Activated CD4-positive, alpha-beta T cell treated with anti-CD3 and anti-CD28 coated beads, Interleukin-2, amount 50 U/mL, for 1 hour (primary cell): ENCODE measurements around the gene EML6.
"Not testable (repeated sequence)": the region's sequence is repeated elsewhere in the genome, so short reads cannot be mapped to it uniquely, and the experiment has no call there.

Source experiments
- DNase-seq: peaks from one replicate; pipeline ENCODE4 v3.0.0-alpha.2; 2020

The EML6 gene

DNA sequence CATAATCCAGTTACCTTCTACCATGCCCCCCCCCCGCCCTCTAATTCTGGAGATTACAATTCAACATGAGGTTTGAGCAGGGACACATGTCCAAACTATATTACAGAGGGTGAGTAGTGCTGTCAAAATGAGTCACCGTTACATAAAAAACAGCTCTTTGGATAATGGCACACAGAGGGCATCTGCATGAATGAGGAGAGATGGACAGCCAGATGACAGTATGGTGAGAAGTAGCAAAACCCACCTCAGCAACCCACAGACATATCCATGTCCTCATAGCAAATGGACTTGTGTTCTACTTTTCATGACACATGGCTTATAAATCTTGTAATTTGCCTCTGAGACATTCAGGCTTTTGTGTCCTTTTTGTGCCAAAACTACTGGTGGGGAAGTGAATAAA, 132.0 kb downstream of the EML6 start:
- DNase-seq: no peak

GRCh38 chr2:54858021-54858681, 134.7 kb downstream of the EML6 start:
- DNase-seq: no peak

- DNase-seq: no peak
These were observed 136.0 kb downstream of the EML6 start for GRCh38 chr2:54859416-54859815.

GRCh38 chr2:54859997-54860701, 136.7 kb downstream of the EML6 start:
- no peak for DNase-seq

DNA sequence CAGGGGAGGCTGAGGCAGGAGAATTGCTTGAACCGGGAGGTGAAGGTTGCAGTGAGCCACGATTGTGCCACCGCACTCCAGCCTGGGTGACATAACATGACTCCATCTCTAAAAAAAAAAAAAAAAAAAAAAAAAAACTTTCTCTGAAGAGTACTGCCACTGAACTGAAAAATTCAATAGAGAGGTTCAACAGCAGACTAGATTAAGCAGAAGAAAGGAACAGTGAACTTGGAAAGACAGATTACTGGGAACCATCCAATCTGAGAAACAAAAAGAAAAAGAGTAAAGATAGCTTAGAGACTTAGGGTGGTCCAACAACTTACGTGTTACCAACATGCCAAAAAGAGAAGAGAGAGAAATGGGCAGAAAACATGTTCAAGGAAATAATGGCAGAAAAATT, 138.8 kb downstream of the EML6 start:
- DNase-seq: no peak

DNA sequence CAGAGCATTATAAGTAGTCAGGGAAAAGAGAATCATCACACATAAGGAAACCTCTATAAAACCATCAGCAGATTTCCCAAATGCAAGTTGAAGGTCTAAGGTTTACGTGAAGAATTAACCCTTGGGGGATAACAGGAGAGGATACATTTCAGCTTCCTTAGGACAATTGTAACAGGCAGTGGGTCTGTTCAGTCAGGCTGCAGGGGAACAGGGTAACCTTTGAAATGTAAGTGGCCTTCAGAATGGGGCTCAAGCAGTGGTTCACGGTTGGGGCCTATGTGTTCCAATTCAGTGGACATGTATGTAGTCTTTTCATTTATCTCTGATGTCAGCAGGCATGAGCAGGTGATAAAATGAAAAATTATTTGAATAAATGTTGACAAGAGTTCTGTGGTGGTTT, 139.3 kb downstream of the EML6 start:
- no peak for DNase-seq

DNA sequence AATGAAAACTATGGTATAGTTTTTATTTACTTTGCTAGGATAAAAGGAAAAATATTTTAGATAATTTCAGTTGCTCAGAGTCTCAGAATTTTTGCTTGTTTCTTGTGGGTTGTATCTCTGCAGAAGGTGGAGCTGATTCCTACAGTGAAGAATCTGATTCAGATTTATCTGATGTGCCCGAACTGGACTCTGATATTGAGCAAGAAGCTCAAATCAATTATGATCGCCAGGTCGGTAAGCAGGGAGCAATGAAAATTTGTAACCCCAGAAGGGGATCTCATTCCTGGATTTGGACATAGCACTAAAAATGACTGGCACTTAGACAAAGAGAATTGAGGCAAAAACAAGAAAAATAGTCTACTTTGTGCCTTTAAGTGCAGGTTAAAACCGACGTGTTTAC, 140.2 kb downstream of the EML6 start:
- DNase-seq: no peak

- no peak for DNase-seq
These were observed 140.6 kb downstream of the EML6 start for GRCh38 chr2:54864096-54864495.

- no peak for DNase-seq
These were observed 141.3 kb downstream of the EML6 start for GRCh38 chr2:54864727-54865126.

DNA sequence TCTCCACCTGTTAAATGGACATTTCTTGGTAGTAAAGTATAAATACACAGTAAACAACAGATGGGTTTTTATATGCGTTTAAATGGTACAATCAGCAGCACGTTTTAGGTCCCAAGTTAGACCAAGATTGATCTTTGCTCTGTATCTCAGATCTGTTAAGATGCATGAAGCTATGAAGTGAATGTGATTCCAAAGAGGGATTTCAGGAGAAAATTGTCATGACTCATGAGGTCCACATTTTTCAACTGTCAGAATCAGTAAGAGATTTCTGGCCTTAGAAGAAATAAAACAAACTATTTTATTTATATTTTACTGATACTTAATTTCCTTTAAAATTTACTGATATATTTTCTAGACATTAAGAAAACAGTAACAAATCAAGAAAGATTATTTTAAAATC, 142.7 kb downstream of the EML6 start:
- no peak for DNase-seq

GRCh38 chr2:54866868-54867267, 143.4 kb downstream of the EML6 start:
- DNase-seq: no peak

DNA sequence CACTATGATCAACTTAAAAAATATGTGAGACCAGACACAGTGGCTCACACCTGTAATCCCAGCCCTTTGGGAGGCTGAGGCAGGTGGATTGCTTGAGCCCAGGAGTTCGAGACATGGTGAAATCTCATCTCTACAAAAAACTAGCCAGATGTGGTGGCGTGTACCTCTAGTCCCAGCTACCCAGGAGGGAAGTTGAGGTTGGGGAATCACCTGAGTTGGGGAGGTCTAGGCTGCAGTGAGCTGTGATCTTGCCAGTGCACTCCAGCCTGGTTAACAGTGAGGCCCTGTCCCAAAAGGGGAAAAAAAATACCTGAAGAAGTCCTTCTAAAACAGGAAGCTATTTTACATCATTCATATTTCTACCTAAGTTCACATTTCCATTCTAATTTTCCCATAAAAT, 144.0 kb downstream of the EML6 start:
- DNase-seq: no peak

DNA sequence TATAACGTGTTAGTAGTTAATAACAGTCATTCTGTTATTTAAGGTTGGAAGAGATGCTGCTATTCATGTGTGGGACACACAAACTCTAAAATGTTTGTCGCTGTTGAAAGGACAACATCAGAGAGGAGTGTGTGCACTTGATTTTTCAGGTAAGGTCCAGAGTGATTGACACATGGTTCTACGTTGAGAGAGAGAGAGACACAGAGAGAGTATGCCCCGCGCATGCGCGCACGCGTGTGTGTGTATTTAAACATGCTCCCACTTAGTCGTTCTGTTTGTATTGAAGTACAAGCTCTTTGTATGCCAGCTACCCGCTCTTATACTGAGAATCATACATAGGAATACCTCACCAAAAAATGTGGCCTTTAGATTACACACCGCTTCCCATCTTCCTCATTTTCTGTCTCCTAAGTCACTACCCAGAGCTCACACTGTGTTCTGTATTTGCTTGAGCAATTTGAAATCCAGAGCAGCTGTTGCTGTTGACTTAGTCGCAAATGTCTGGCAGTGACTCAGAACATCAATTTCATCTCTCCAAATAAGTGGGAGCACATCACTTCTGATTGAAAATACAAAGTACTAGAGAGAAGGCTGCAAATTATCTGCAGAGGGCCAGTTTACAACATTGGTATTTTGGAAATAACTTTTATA, 148.1 kb downstream of the EML6 start:
- DNase-seq: no peak

DNA sequence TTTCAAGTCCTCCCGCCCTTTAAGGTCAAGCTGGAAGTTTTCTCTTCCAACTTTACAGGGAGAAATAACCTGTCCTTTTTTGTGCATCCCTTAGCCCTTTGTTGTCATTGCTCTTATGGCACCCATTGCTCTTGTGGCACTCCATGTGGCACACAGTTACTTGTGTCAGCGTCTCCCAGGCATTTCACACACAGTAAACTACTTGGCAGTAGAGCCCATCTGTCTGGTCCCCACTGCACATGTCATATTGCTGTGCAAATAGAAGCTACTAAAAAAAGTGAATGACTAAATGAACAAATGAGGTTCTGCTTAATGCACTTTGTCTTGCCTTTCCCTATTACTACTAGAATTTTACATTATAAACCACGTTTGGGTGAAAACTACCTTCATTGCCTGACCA, 149.3 kb downstream of the EML6 start:
- DNase-seq: no peak

GRCh38 chr2:54873236-54873635, 149.8 kb downstream of the EML6 start:
- DNase-seq: not testable (repeated sequence)

GRCh38 chr2:54876764-54877163, 153.3 kb downstream of the EML6 start:
- DNase-seq: no peak

DNA sequence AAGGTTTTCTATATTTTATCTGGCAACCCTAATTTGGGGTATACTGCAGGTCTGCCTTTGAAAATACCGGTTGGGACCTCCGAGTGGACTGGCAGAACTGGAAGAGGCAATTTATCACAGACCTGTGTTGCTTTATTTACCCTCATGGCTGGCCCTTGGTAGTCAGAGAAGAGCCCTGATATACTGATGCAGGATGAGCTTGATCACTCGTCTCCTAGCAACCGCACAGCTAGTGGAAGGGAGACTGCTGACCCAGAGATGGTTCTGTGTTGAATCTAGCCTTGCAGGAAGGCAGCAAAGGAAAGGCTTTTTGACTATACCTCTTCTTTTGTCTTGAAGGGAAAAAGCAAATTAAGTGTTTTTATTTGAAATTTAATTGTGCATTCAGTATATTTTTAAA, 154.7 kb downstream of the EML6 start:
- DNase-seq: no peak

DNA sequence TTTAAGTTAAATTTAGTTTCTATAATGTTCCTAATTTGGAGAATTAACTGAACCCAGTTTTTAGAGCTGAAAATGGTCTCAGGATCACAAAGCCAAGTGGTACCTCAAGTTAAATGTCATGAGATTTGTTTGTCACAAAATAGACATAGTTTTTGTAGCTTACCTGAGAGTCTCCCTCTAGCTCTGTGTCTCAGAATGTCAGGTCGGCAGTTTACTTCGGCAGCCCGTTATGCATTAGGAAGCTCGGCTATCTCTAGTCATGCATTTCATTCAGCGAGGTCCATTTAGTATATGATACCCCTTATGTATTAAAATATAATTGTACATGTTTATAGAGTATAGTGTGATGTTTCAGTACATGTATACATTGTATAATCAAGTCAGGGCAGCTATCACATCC, 155.6 kb downstream of the EML6 start:
- no peak for DNase-seq

- DNase-seq: no peak
These were observed 156.3 kb downstream of the EML6 start for GRCh38 chr2:54879598-54880332.

GRCh38 chr2:54880428-54880827, 157.0 kb downstream of the EML6 start:
- DNase-seq: no peak

GRCh38 chr2:54881759-54882158, 158.3 kb downstream of the EML6 start:
- DNase-seq: no peak

DNA sequence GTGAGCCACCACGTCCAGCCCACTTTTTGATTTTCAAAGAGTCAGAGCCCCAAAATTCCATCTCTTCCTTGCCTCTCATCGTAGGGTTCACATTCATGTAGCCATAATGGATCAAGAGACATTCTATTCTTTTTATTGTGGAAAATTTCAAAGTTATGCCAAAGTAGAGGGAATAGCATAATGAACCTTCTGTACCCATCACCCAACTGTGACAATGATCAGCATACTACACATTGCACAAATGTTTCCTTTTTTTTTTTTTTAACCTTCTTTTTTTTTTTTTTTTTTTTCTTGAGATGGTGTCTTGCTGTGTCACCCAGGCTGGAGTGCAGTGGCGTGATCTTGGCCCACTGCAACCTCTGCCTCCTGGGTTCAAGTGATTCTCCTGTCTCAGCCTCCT, 162.4 kb downstream of the EML6 start:
- no peak for DNase-seq

DNA sequence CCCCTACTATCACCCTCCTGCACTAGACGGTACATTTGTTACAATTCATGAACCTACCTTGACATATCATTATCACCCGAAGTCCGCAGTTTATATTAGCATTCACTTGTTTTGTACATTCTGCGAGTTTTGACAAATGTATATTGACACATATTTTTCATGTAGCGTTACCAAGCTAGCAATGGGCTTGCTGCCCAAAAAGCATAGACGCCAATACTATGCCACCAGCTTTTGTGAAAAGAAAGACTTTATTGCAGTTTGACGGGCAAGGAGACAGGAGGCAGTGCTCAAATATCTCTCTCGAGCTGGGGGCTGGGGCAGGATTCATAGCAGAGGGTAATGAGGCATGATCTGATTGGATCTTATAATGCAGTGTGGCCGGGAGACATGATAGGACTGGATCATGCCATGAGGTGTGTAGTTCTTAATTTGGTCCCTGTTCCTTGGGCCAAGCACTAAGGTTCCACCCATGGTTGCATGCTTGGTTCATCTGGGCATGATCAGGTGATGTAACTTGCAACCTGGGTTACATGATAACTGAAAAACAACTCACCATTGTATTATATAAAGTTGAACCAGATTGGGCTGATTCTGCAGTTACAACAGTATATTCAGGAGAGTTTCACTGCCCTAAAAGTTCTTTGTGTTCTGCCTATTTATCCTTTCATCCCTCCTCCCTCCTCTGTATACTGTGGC, 164.5 kb downstream of the EML6 start:
- no peak for DNase-seq
